Lower lobe of right lung (tissue), 2 donors: Measurements from ENCODE around the gene IFI27L2. TPM values are rescaled to one million over a fixed set of nuclear protein-coding genes. Genes with fewer than 3 reads are reported as not detected.

Experiments used
- ATAC-seq, 2 donors: fragments of 200-7000 bp; cut with Tn5 transposase; one replicate each; pipeline ENCODE4 v1.9.1; 2020 to 2022; ENCODE audit warnings: mild to moderate bottlenecking in 2 of 2, moderate library complexity in 2 of 2
- DNase-seq: peaks from one replicate; pipeline ENCODE4 v3.0.0-alpha.2; 2020
- H3K27ac ChIP-seq: fragments of 200-600 bp; one replicate; pipeline ENCODE4 v1.8.0; 2022
- H3K27me3 ChIP-seq: fragments of 200-600 bp; one replicate; pipeline ENCODE4 v1.8.0; 2022; ENCODE audit warnings: low read depth
- H3K36me3 ChIP-seq: fragments of 200-600 bp; one replicate; pipeline ENCODE4 v1.8.0; 2022; ENCODE audit warnings: mild to moderate bottlenecking
- H3K4me1 ChIP-seq: fragments of 200-600 bp; one replicate; pipeline ENCODE4 v1.8.0; 2022
- H3K4me3 ChIP-seq: fragments of 200-600 bp; one replicate; pipeline ENCODE4 v1.8.0; 2022; ENCODE audit warnings: mild to moderate bottlenecking
- H3K9me3 ChIP-seq: fragments of 200-600 bp; one replicate; pipeline ENCODE4 v1.8.0; 2022
- intact Hi-C: fragments of 100-400 bp; cut with DNase I; formaldehyde crosslinking; loops from one replicate; pipeline ENCODE4 v1.11.0; 2022
- total RNA-seq: library from RNA; stranded (reverse); fragmentation: NEBNext Ultra II Directional; extraction: Animal tissue kit (Norgen Biotek cat#: 25700); gene quantifications from one replicate; pipeline ENCODE4 v1.2.1, GENCODE V29; 2021
- TF ChIP-seq, protein P1 (sequence below): fragments of 200-600 bp; IDR thresholded peaks from one replicate; pipeline ENCODE4 v1.8.0; 2022; ENCODE audit warnings: antibody characterized with exemption, mild to moderate bottlenecking
- donor health status: DM: no; HTN: yes; CAD: no; lungs with severe emphysema.

The IFI27L2 gene
- total RNA-seq, 1 donor from 2014 or later: 49.7 TPM

GRCh38 chr14:94128216-94128839 is 1.1 kb downstream of the IFI27L2 start:
- Histone ChIP-seq H3K4me1 (peaks cover 8% of the 10 kb centered on the region), H3K9me3 (no peaks in the 10 kb centered on the region), H3K27me3 (no peaks in the 10 kb centered on the region), H3K27ac (no peak overlapping the region), H3K36me3 (peaks cover 8% of the 10 kb centered on the region), H3K4me3 (peak overlapping the region; percentile 64)
- ATAC-seq (no peak), DNase-seq (no peak)
- TF ChIP-seq, protein P1, sequence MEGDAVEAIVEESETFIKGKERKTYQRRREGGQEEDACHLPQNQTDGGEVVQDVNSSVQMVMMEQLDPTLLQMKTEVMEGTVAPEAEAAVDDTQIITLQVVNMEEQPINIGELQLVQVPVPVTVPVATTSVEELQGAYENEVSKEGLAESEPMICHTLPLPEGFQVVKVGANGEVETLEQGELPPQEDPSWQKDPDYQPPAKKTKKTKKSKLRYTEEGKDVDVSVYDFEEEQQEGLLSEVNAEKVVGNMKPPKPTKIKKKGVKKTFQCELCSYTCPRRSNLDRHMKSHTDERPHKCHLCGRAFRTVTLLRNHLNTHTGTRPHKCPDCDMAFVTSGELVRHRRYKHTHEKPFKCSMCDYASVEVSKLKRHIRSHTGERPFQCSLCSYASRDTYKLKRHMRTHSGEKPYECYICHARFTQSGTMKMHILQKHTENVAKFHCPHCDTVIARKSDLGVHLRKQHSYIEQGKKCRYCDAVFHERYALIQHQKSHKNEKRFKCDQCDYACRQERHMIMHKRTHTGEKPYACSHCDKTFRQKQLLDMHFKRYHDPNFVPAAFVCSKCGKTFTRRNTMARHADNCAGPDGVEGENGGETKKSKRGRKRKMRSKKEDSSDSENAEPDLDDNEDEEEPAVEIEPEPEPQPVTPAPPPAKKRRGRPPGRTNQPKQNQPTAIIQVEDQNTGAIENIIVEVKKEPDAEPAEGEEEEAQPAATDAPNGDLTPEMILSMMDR: no peak
- intact Hi-C loops: no loop called here

DNA sequence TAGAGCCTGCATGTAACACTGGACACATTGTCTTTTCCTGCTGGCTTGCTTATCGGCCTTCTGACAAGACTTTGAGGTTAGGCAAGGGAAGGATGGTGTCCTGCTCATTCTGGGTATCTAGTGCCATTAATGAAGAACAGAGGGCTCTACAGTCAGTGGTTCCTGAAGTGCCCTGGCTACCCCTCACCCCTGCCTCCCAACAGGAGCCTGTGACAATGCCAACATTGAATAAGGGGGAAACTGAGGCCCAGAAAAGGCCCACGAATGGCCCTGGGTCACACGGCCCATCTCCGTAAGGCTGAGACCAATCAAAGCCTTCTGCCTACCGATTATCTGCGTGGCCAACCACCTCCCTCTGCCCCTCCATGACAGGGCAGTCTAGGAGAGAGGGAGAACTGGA is 2.1 kb downstream of the IFI27L2 start:
- no peak for DNase-seq

DNA sequence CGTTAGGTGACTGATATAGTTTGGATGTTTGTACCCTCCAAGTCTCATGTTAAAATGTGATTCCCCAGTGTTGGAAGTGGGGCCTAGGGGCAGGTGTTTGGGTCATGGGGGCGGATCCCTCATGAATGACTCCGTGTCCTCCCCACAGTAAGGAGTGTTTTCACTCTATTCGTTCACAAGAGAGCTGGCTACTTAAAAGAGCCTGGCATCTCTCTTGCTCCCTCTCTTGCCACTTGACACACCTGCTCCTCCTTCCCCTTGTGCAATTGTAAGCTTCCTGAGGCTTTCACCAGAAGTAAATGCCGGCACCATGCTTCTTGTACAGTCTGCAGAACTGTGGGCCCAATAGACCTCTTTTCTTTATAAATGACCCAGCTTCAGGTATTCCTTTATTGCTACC is 2.6 kb downstream of the IFI27L2 start:
- Histone ChIP-seq H3K36me3 (peaks cover 8% of the 10 kb centered on the region), H3K9me3 (no peaks in the 10 kb centered on the region), H3K4me1 (peaks cover 8% of the 10 kb centered on the region), H3K27me3 (no peaks in the 10 kb centered on the region), H3K27ac (no peak overlapping the region), H3K4me3 (no peak overlapping the region)
- TF ChIP-seq, protein P1: no peak
- intact Hi-C loops: no loop called here
- DNase-seq: no peak
- ATAC-seq: no peak

More for the DNA sequence above, 2.1 kb downstream of the IFI27L2 start:
- intact Hi-C loops: no loop called here
- TF ChIP-seq, protein P1: no peak
- H3K9me3 ChIP-seq: no peaks in the 10 kb centered on the region
- H3K36me3 ChIP-seq: peaks cover 8% of the 10 kb centered on the region
- no peaks in the 10 kb centered on the region for H3K27me3 ChIP-seq
- no peak overlapping the region for H3K27ac ChIP-seq
- H3K4me3 ChIP-seq: no peak overlapping the region
- H3K4me1 ChIP-seq: peaks cover 8% of the 10 kb centered on the region
- no peak for ATAC-seq

- H3K4me1 ChIP-seq: peaks cover 8% of the 10 kb centered on the region
- H3K4me3 ChIP-seq: no peak overlapping the region
- H3K36me3 ChIP-seq: peaks cover 8% of the 10 kb centered on the region
- intact Hi-C loops: no loop called here
- H3K27ac ChIP-seq: no peak overlapping the region
- no peak for DNase-seq
- no peaks in the 10 kb centered on the region for H3K9me3 ChIP-seq
- TF ChIP-seq, protein P1: no peak
- no peaks in the 10 kb centered on the region for H3K27me3 ChIP-seq
- ATAC-seq: no peak
Observed at GRCh38 chr14:94126419-94126677, 3.1 kb downstream of the IFI27L2 start.

- Histone ChIP-seq H3K36me3 (peaks cover 8% of the 10 kb centered on the region), H3K27ac (no peak overlapping the region), H3K4me3 (no peak overlapping the region), H3K4me1 (peaks cover 8% of the 10 kb centered on the region), H3K9me3 (no peaks in the 10 kb centered on the region), H3K27me3 (no peaks in the 10 kb centered on the region)
- intact Hi-C loops: no loop called here
- ATAC-seq (no peak), DNase-seq (no peak)
- TF ChIP-seq, protein P1: no peak
Observed at GRCh38 chr14:94125659-94126418, 3.6 kb downstream of the IFI27L2 start.
